ENCODE results near the gene CCL22. TPM values are rescaled to one million over a fixed set of nuclear protein-coding genes. Genes with fewer than 3 reads are reported as not detected.

The CCL22 gene
- total and polyA plus RNA-seq, 12 donors: 0.07 to 0.60 TPM; not detected in 10

DNA sequence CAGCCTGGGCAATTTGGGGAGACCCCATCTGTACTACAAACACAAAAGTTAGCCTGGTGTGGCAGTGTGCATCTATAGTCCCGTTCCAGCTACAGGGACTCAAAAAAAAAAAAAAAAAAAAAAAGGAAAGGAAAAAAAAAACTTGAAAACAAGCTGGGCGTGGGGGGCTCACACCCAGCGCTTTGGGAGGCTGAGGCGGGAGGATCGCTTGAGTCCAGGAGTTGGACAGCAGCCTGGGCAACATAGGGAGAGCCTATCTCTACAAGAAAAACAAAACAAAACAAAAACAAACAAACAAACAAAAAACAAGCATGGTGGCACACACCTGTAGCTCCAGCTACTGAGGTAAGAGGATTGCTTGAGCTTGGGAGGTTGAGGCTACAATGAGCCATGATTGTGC lies 33.1 kb downstream of the CCL22 start:
- H3K27me3 ChIP-seq: no peaks in the 10 kb centered on the region
- H3K27ac ChIP-seq: peak overlapping the region in 1 of 10 donors; percentile 60
- TF ChIP-seq CTCF (IDR thresholded peaks at IDR 0.05): no peak
- no peak for DNase-seq
- ATAC-seq: no peak
- peaks cover 0 to 6% (median 0%) of the 10 kb centered on the region in 11 donors for H3K9me3 ChIP-seq
- no peaks in the 10 kb centered on the region for H3K36me3 ChIP-seq
- intact Hi-C loops (cut with DNase I): no loop called here
- peaks cover 0 to 43% (median 33%) of the 10 kb centered on the region in 9 donors for H3K4me1 ChIP-seq
- WGBS, 2 donors: 74 to 76% methylated on average over 5 of the region's 5 CpGs
- no peak overlapping the region for H3K4me3 ChIP-seq

GRCh38 chr16:57392694-57393093 lies 34.1 kb downstream of the CCL22 start:
- Histone ChIP-seq H3K4me3 (no peak overlapping the region), H3K36me3 (no peaks in the 10 kb centered on the region), H3K4me1 (peaks cover 0 to 33% (median 24%) of the 10 kb centered on the region in 9 donors), H3K27me3 (no peaks in the 10 kb centered on the region), H3K9me3 (peaks cover 0 to 6% (median 0%) of the 10 kb centered on the region in 11 donors), H3K27ac (no peak overlapping the region)
- no peak for TF ChIP-seq CTCF (IDR thresholded peaks at IDR 0.05)
- ATAC-seq (no peak), DNase-seq (no peak)
- WGBS, 2 donors: 31 to 93% methylated on average over 1 of the region's 1 CpG
- intact Hi-C loops (cut with DNase I): no loop called here

DNA sequence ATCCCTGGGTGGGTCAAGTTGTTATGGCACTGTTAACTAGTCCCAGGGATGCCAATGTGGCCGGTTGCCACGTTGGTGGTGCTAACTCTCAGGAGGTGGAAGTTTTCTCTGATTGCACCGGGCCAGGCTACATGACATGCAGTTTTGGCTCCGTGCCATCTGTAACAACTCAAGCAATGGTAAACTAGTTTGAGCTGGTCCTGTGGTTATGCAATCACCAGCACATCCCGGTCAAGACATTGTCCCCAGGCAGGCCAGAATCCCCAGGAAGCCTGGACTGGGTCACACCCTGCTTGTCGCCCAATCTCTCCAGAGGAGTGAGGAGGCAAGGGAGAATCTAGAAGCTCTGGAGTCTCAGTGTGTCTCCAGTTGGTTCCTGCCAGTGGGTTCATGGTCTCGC lies 35.9 kb downstream of the CCL22 start:
- H3K4me3 ChIP-seq: no peak overlapping the region
- peaks cover 0 to 6% (median 0%) of the 10 kb centered on the region in 11 donors for H3K9me3 ChIP-seq
- peaks cover 0 to 21% (median 16%) of the 10 kb centered on the region in 9 donors for H3K4me1 ChIP-seq
- WGBS, 2 donors: 46 to 59% methylated on average over 7 of the region's 7 CpGs
- intact Hi-C loops (cut with DNase I): no loop called here
- no peak for DNase-seq
- peak in 7 of 8 donors; percentile 44 to 84 (median 73) for ATAC-seq
- H3K27me3 ChIP-seq: no peaks in the 10 kb centered on the region
- H3K27ac ChIP-seq: peak overlapping the region in 1 of 10 donors; percentile 22
- no peaks in the 10 kb centered on the region for H3K36me3 ChIP-seq
- TF ChIP-seq CTCF (IDR thresholded peaks at IDR 0.05): no peak

DNA sequence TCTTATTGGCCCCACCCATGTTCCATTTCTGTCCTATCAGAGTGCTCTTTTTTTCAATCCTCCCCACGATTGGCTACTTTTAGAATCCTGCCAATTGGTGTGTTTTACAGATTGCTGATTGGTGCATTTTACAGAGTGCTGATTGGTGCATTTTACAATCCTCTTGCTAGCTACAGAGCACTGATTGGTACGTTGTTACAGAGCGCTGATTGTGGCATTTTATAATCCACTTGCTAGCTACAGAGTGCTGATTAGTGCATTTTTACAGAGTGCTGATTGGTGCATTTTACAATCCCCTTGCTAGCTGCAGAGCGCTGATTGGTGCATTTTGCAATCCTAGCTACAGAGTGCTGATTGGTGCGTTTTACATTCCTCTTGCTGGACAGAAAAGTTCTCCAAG lies 36.4 kb downstream of the CCL22 start:
- Histone ChIP-seq H3K36me3 (no peaks in the 10 kb centered on the region), H3K9me3 (peaks cover 0 to 6% (median 0%) of the 10 kb centered on the region in 11 donors), H3K4me3 (no peak overlapping the region), H3K27ac (peak overlapping the region in 1 of 10 donors; percentile 22), H3K4me1 (peaks cover 0 to 21% (median 16%) of the 10 kb centered on the region in 9 donors), H3K27me3 (no peaks in the 10 kb centered on the region)
- 89 to 92% methylated on average over 5 of the region's 5 CpGs for whole genome bisulfite sequencing, 2 donors
- ATAC-seq: no peak
- intact Hi-C loops (cut with DNase I): no loop called here
- no peak for DNase-seq
- no peak for TF ChIP-seq CTCF (IDR thresholded peaks at IDR 0.05)
